Osteocyte (in vitro differentiated cells): Measurements from ENCODE around the gene FBXO28. TPM values are rescaled to one million over a fixed set of nuclear protein-coding genes. Genes with fewer than 3 reads are reported as not detected.
"Not testable (repeated sequence)": the region's sequence is repeated elsewhere in the genome, so short reads cannot be mapped to it uniquely, and the experiment has no call there.

Experiments used
- DNase-seq: peaks from one replicate; pipeline ENCODE4 v3.0.0; 2021; ENCODE audit warnings: mixed read lengths; ENCODE audit not compliant: unreplicated experiment; ENCODE audit errors: extremely low spot score
- H3K27ac Mint-ChIP-seq: one replicate; pipeline ENCODE4 v1.8.0; 2021; ENCODE audit warnings: mild to moderate bottlenecking, mixed read lengths; ENCODE audit not compliant: unreplicated experiment
- H3K27me3 Mint-ChIP-seq: one replicate; pipeline ENCODE4 v1.8.0; 2021; ENCODE audit warnings: mixed read lengths; ENCODE audit not compliant: unreplicated experiment
- H3K36me3 Mint-ChIP-seq: one replicate; pipeline ENCODE4 v1.8.0; 2021; ENCODE audit warnings: mixed read lengths; ENCODE audit not compliant: unreplicated experiment
- H3K4me1 Mint-ChIP-seq: one replicate; pipeline ENCODE4 v1.8.0; 2021; ENCODE audit warnings: mixed read lengths; ENCODE audit not compliant: unreplicated experiment
- H3K4me3 Mint-ChIP-seq: one replicate; pipeline ENCODE4 v1.8.0; 2021; ENCODE audit warnings: mild to moderate bottlenecking, moderate library complexity, mixed read lengths; ENCODE audit not compliant: unreplicated experiment
- H3K9me3 Mint-ChIP-seq: one replicate; pipeline ENCODE4 v1.8.0; 2021; ENCODE audit warnings: mixed read lengths; ENCODE audit not compliant: unreplicated experiment
- total RNA-seq: library from RNA; stranded (reverse); gene quantifications from 2 replicates; pipeline ENCODE4 v1.2.1, GENCODE V29; 2021
- TF ChIP-seq, protein P1 (sequence below): fragments of 200-600 bp; sonication (generic); IDR thresholded peaks from 2 replicates; pipeline ENCODE4 v1.5.0; 2021; ENCODE audit warnings: antibody characterized with exemption, mild to moderate bottlenecking, moderate library complexity

FBXO28 gene
- total RNA-seq, 1 donor from 2014 or later = 28.1 TPM

DNA sequence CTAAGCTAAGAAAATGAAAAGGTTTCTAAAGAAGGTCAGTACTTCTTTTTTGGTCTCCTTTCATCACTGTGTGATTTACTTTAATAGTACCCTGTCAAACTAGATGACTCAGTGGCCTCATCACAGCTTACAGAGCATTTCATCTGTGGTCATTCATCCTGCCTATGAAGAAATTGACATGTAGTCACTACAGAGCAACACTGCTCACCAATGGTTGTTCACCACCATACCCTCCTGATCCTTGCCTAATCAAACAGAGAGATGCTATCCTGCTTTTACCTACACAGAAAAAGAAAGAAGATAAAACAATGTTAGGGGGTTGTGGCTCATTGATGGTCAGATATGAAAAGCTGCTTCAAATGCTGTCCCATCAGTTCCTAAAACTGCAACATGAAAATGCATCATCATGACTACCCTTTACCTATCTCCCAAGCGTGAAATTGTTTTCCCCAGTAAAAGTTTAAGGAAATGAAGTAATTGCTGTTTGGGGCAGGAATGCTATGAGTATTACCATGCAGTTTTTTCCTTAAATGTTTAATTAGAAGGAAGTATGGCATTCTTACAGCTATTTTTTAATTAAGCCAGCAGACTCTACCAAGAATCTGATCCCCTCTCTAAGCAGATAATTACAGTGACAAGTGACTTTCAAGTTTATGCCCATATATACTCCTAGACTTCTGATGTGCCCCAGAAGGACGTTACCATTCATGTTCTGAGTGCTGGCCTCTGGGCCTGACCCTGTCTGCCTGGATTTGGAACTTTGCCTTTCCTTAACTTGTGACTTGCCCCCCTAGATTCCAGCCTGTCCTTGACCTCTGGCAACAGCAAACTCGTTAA lies 46.1 kb upstream of the FBXO28 start:
- Mint-ChIP-seq H3K9me3 (peaks cover 7% of the 10 kb centered on the region), H3K36me3 (no peaks in the 10 kb centered on the region), H3K4me1 (peaks cover 6% of the 10 kb centered on the region), H3K4me3 (no peak overlapping the region), H3K27me3 (peaks cover 9% of the 10 kb centered on the region), H3K27ac (no peak overlapping the region)
- DNase-seq = no peak
- TF ChIP-seq, protein P1, sequence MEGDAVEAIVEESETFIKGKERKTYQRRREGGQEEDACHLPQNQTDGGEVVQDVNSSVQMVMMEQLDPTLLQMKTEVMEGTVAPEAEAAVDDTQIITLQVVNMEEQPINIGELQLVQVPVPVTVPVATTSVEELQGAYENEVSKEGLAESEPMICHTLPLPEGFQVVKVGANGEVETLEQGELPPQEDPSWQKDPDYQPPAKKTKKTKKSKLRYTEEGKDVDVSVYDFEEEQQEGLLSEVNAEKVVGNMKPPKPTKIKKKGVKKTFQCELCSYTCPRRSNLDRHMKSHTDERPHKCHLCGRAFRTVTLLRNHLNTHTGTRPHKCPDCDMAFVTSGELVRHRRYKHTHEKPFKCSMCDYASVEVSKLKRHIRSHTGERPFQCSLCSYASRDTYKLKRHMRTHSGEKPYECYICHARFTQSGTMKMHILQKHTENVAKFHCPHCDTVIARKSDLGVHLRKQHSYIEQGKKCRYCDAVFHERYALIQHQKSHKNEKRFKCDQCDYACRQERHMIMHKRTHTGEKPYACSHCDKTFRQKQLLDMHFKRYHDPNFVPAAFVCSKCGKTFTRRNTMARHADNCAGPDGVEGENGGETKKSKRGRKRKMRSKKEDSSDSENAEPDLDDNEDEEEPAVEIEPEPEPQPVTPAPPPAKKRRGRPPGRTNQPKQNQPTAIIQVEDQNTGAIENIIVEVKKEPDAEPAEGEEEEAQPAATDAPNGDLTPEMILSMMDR = no peak

- H3K36me3 Mint-ChIP-seq = no peaks in the 10 kb centered on the region
- H3K27ac Mint-ChIP-seq = no peak overlapping the region
These were observed 45.3 kb upstream of the FBXO28 start for GRCh38 chr1:224068458-224069072.

DNA sequence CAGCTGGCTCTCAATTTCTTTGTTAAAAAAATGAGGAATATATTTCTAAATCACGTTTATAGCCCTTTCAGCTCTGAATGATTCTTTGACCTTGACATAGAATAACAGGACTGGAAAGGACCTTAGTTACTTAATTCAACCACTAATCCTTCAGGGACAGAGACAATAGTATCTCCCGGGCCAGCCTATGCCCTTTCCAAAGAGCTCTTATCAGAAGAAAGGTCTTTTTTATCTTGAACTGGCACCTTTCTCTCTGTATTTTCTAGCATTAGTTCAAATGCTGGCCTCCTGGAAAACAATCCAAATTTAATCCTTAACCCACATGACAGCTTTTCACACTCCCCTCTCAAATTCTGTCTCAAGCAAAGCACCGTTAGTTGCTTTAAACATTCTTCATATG lies 44.8 kb upstream of the FBXO28 start:
- DNase-seq = no peak
- Mint-ChIP-seq H3K9me3 (peaks cover 10% of the 10 kb centered on the region), H3K27me3 (peaks cover 15% of the 10 kb centered on the region), H3K27ac (no peak overlapping the region), H3K4me3 (no peak overlapping the region), H3K4me1 (peaks cover 6% of the 10 kb centered on the region), H3K36me3 (no peaks in the 10 kb centered on the region)
- TF ChIP-seq, protein P1 = no peak

More at GRCh38 chr1:224068458-224069072, 45.3 kb upstream of the FBXO28 start:
- Mint-ChIP-seq H3K9me3 (peaks cover 10% of the 10 kb centered on the region), H3K4me3 (no peak overlapping the region), H3K4me1 (peaks cover 6% of the 10 kb centered on the region), H3K27me3 (peaks cover 13% of the 10 kb centered on the region)
- TF ChIP-seq, protein P1 = no peak
- no peak for DNase-seq

DNA sequence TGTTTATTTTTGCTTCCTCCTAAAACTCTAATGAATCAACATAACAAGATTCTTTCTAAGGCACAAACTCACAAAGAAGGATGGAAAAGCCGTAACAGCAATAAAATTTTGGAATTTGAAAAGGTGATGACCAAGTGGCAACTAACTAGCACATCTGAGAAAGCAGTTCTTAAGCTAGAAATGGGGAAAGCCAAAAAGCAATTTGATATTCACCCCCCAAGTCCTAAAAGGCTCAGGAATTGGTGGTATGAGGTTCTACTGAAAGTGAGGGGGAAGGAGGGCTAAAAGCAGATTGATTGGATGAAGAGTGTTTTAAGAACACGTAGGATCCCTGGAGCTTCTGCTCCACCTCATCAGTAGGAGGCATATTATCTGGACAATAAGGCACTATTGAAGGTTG lies 43.4 kb upstream of the FBXO28 start:
- H3K4me3 Mint-ChIP-seq = no peak overlapping the region
- DNase-seq = no peak
- TF ChIP-seq, protein P1 = no peak
- no peaks in the 10 kb centered on the region for H3K36me3 Mint-ChIP-seq
- H3K27me3 Mint-ChIP-seq = peaks cover 21% of the 10 kb centered on the region
- H3K4me1 Mint-ChIP-seq = no peaks in the 10 kb centered on the region
- H3K9me3 Mint-ChIP-seq = peaks cover 10% of the 10 kb centered on the region
- no peak overlapping the region for H3K27ac Mint-ChIP-seq

- no peak for DNase-seq
- H3K4me1 Mint-ChIP-seq = no peaks in the 10 kb centered on the region
- H3K36me3 Mint-ChIP-seq = no peaks in the 10 kb centered on the region
- H3K27me3 Mint-ChIP-seq = peaks cover 38% of the 10 kb centered on the region
- peaks cover 10% of the 10 kb centered on the region for H3K9me3 Mint-ChIP-seq
- H3K4me3 Mint-ChIP-seq = no peak overlapping the region
- no peak overlapping the region for H3K27ac Mint-ChIP-seq
- TF ChIP-seq, protein P1 = no peak
These were observed 37.5 kb upstream of the FBXO28 start for GRCh38 chr1:224076407-224076806.

DNA sequence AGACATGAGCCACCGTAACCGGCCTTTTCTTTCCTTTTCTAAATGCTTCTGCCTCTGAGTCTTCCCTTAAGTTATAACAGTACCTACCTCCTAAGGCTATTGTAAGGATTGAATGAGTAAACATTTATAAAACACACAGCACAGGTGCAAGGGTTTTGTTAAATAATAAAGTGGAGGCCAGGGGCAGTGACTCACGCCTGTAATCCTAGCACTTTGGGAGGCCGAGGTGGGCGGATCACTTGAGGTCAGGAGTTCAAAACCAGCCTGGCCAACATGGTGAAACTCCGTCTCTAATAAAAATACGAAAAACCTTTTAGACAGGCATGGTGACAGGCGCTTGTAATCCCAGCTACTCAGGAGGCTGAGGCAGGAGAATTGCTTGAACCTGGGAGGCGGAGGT lies 34.3 kb upstream of the FBXO28 start:
- not testable (repeated sequence) for H3K27ac Mint-ChIP-seq, H3K4me1 Mint-ChIP-seq, H3K4me3 Mint-ChIP-seq, H3K9me3 Mint-ChIP-seq, H3K36me3 Mint-ChIP-seq, DNase-seq
- H3K27me3 Mint-ChIP-seq = peaks cover 24% of the 10 kb centered on the region
